ENCODE results near the gene CALML4.
"Not testable (repeated sequence)": the region's sequence is repeated elsewhere in the genome, so short reads cannot be mapped to it uniquely, and the experiment has no call there.

CALML4 gene

GRCh38 chr15:68227643-68228142, 22.6 kb upstream of the CALML4 start:
- H3K4me3 ChIP-seq, result peak overlapping the region in 4 of 7 experiments; percentile 71 to 89 (median 74)

GRCh38 chr15:68225442-68225841, 20.3 kb upstream of the CALML4 start:
- H3K4me3 ChIP-seq, H3K27ac ChIP-seq: not testable (repeated sequence)

More at GRCh38 chr15:68227643-68228142, 22.6 kb upstream of the CALML4 start:
- H3K27ac ChIP-seq, result no peak overlapping the region

- Histone ChIP-seq H3K27ac (no peak overlapping the region), H3K4me3 (no peak overlapping the region)
Observed at GRCh38 chr15:68224546-68225250, 19.6 kb upstream of the CALML4 start.

- H3K4me3 ChIP-seq, result no peak overlapping the region
Observed at GRCh38 chr15:68224108-68224507, 19.0 kb upstream of the CALML4 start.

GRCh38 chr15:68223171-68223570, 18.0 kb upstream of the CALML4 start:
- no peak overlapping the region for H3K27ac ChIP-seq

More at GRCh38 chr15:68224108-68224507, 19.0 kb upstream of the CALML4 start:
- H3K27ac ChIP-seq, result no peak overlapping the region

GRCh38 chr15:68222432-68222743, 17.3 kb upstream of the CALML4 start:
- not testable (repeated sequence) for H3K27ac ChIP-seq, H3K4me3 ChIP-seq

More at GRCh38 chr15:68223171-68223570, 18.0 kb upstream of the CALML4 start:
- H3K4me3 ChIP-seq, result no peak overlapping the region

- H3K4me3 ChIP-seq, H3K27ac ChIP-seq: not testable (repeated sequence)
Observed at GRCh38 chr15:68221530-68222431, 16.6 kb upstream of the CALML4 start.

GRCh38 chr15:68220967-68221366, 15.8 kb upstream of the CALML4 start:
- Histone ChIP-seq H3K4me3 (no peak overlapping the region), H3K27ac (no peak overlapping the region)

- Histone ChIP-seq H3K4me3 (no peak overlapping the region), H3K27ac (no peak overlapping the region)
Observed at GRCh38 chr15:68220489-68220888, 15.4 kb upstream of the CALML4 start.

GRCh38 chr15:68218847-68219798, 14.0 kb upstream of the CALML4 start:
- no peak overlapping the region for H3K27ac ChIP-seq
- H3K4me3 ChIP-seq, result no peak overlapping the region

GRCh38 chr15:68218331-68218730, 13.2 kb upstream of the CALML4 start:
- Histone ChIP-seq H3K27ac (no peak overlapping the region), H3K4me3 (no peak overlapping the region)

GRCh38 chr15:68217341-68217740, 12.2 kb upstream of the CALML4 start:
- Histone ChIP-seq H3K4me3 (no peak overlapping the region), H3K27ac (no peak overlapping the region)

GRCh38 chr15:68214838-68215254, 9.7 kb upstream of the CALML4 start:
- H3K4me3 ChIP-seq, result no peak overlapping the region
- no peak overlapping the region for H3K27ac ChIP-seq

GRCh38 chr15:68213991-68214837, 9.1 kb upstream of the CALML4 start:
- H3K27ac ChIP-seq, result no peak overlapping the region
- no peak overlapping the region for H3K4me3 ChIP-seq

GRCh38 chr15:68213491-68213845, 8.3 kb upstream of the CALML4 start:
- not testable (repeated sequence) for H3K27ac ChIP-seq, H3K4me3 ChIP-seq

- Histone ChIP-seq H3K27ac (no peak overlapping the region), H3K4me3 (no peak overlapping the region)
Observed at GRCh38 chr15:68211656-68212320, 6.7 kb upstream of the CALML4 start.

- no peak overlapping the region for H3K4me3 ChIP-seq
- H3K27ac ChIP-seq, result no peak overlapping the region
Observed at GRCh38 chr15:68210821-68211655, 5.9 kb upstream of the CALML4 start.

GRCh38 chr15:68210409-68210756, 5.3 kb upstream of the CALML4 start:
- H3K4me3 ChIP-seq, result no peak overlapping the region
- H3K27ac ChIP-seq, result no peak overlapping the region
